Sigmoid colon (tissue), 4 donors: ENCODE data around the gene UGT2A1.

Experiments
- EP300 ChIP-seq, 4 donors: sonication (generic); formaldehyde crosslinking; IDR thresholded peaks; one replicate each; pipeline ENCODE4 v1.6.1; 2017; ENCODE audit warnings: antibody characterized with exemption in 4 of 4
- POLR2A ChIP-seq, 2 donors: fragments of 450-650 bp; IDR thresholded peaks; one replicate each; pipeline ENCODE4 v1.6.1; 2016; ENCODE audit warnings: antibody characterized with exemption in 2 of 2, mild to moderate bottlenecking in 2 of 2, moderate library complexity in 2 of 2
- POLR2AphosphoS5 ChIP-seq, 4 donors: sonication (generic); formaldehyde crosslinking; IDR thresholded peaks; one replicate each; pipeline ENCODE4 v1.6.1; 2017; ENCODE audit warnings: antibody characterized with exemption in 4 of 4
- TF ChIP-seq, protein P1 (sequence below), 4 experiments: fragments of 450-650 bp in 3 of 4; fragments of 200-600 bp in 1 of 4; IDR thresholded peaks; one replicate each; pipeline ENCODE4 v1.5.1; 2016 to 2019; ENCODE audit warnings: antibody characterized with exemption in 4 of 4, mild to moderate bottlenecking in 3 of 4, moderate library complexity in 2 of 4

DNA sequence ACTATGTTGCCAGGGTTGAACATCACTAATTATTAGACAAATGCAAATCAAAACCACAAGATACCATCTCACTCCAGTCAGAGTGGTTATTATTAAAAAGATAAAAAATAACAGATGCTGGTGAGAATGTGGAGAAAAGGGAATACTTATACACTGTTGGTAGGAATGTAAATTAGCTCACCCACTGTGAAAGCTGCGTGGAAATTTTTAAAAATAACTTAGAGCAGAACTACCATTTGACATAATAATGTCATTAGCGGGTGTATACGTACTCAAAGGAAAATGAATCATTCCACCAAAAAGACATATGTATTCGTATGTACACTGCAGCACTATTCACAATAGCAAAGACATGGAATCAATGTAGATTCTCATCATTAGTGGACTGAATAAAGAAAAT, 48.6 kb upstream of the UGT2A1 start:
- TF ChIP-seq POLR2A (IDR thresholded peaks at IDR 0.05) (no peak), POLR2AphosphoS5 (IDR thresholded peaks at IDR 0.05) (no peak), EP300 (IDR thresholded peaks at IDR 0.05) (no peak)
- TF ChIP-seq, protein P1, sequence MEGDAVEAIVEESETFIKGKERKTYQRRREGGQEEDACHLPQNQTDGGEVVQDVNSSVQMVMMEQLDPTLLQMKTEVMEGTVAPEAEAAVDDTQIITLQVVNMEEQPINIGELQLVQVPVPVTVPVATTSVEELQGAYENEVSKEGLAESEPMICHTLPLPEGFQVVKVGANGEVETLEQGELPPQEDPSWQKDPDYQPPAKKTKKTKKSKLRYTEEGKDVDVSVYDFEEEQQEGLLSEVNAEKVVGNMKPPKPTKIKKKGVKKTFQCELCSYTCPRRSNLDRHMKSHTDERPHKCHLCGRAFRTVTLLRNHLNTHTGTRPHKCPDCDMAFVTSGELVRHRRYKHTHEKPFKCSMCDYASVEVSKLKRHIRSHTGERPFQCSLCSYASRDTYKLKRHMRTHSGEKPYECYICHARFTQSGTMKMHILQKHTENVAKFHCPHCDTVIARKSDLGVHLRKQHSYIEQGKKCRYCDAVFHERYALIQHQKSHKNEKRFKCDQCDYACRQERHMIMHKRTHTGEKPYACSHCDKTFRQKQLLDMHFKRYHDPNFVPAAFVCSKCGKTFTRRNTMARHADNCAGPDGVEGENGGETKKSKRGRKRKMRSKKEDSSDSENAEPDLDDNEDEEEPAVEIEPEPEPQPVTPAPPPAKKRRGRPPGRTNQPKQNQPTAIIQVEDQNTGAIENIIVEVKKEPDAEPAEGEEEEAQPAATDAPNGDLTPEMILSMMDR (IDR thresholded peaks at IDR 0.05), result no peak
